Smooth muscle cell (in vitro differentiated cells): ENCODE measurements around the gene NEK1. TPM values are rescaled to one million over a fixed set of nuclear protein-coding genes. Genes with fewer than 3 reads are reported as not detected.

Experiments
- DNase-seq: peaks from one replicate; lab custom pipeline; 2025; ENCODE audit not compliant: unreplicated experiment; lab: John Stamatoyannopoulos, UW
- H2AFZ ChIP-seq: fragments of 200-600 bp; sonication (generic); 2 replicates; pipeline ENCODE4 v1.6.0; 2016; ENCODE audit warnings: antibody characterized with exemption, low read depth, mild to moderate bottlenecking
- H3F3A ChIP-seq: fragments of 200-600 bp; sonication (generic); 2 replicates; pipeline ENCODE4 v1.6.0; 2017; ENCODE audit warnings: antibody characterized with exemption, low read depth
- H3K27ac ChIP-seq: fragments of 200-600 bp; sonication (generic); 2 replicates; pipeline ENCODE4 v1.5.1; 2016; ENCODE audit warnings: low read depth, mild to moderate bottlenecking
- H3K27me3 ChIP-seq: fragments of 200-600 bp; sonication (generic); 2 replicates; pipeline ENCODE4 v1.6.1; 2016; ENCODE audit warnings: low read depth, mild to moderate bottlenecking
- H3K36me3 ChIP-seq: fragments of 200-600 bp; sonication (generic); 2 replicates; pipeline ENCODE4 v1.5.1; 2016; ENCODE audit warnings: low read depth
- H3K4me1 ChIP-seq: fragments of 200-600 bp; sonication (generic); 2 replicates; pipeline ENCODE4 v1.5.1; 2016; ENCODE audit warnings: low read depth
- H3K4me2 ChIP-seq: fragments of 200-600 bp; sonication (generic); 2 replicates; pipeline ENCODE4 v1.6.0; 2016; ENCODE audit warnings: mild to moderate bottlenecking
- H3K4me3 ChIP-seq: fragments of 200-600 bp; sonication (generic); 2 replicates; pipeline ENCODE4 v1.5.1; 2016; ENCODE audit warnings: mild to moderate bottlenecking
- H3K79me2 ChIP-seq: fragments of 200-600 bp; sonication (generic); 2 replicates; pipeline ENCODE4 v1.6.0; 2016; ENCODE audit warnings: low read depth, mild to moderate bottlenecking
- H3K9ac ChIP-seq: fragments of 200-600 bp; sonication (generic); 2 replicates; pipeline ENCODE4 v1.6.0; 2016; ENCODE audit warnings: low read depth
- H3K9me3 ChIP-seq: fragments of 200-600 bp; sonication (generic); replicated peaks from 2 replicates; pipeline ENCODE4 v1.5.1; 2016; ENCODE audit warnings: low read depth
- H4K20me1 ChIP-seq: fragments of 200-600 bp; sonication (generic); 2 replicates; pipeline ENCODE4 v1.6.0; 2016; ENCODE audit warnings: low read depth
- CTCF ChIP-seq: fragments of 200-600 bp; sonication (generic); IDR thresholded peaks from 2 replicates; pipeline ENCODE4 v1.5.1; 2017; ENCODE audit warnings: borderline replicate concordance, mild to moderate bottlenecking, antibody characterized with exemption; ENCODE audit not compliant: insufficient read depth, poor library complexity, severe bottlenecking
- WGBS: methylation state at CpG from one replicate; pipeline ENCODE4 v1.1.7; 2016; ENCODE audit warnings: low lambda C conversion rate; 5-methylcytosine and 5-hydroxymethylcytosine counted together
- polyA plus RNA-seq: library from polyadenylated mRNA; unstranded; fragments of >200 nt; fragmentation: Nextera tagmentation; extraction: Ambion mirVana; gene quantifications from 2 replicates; pipeline ENCODE4 v1.2.1, GENCODE V29; 2016
- total RNA-seq: library from RNA; depleted of rRNA; stranded (reverse); fragments of >200 nt; gene quantifications from 2 replicates; pipeline ENCODE4 v1.2.3, GENCODE V29; 2014

NEK1 gene
- total and polyA plus RNA-seq, 2 experiments from 2014 or later, result 10.5 to 11.8 TPM

- H3K79me2 ChIP-seq, result peaks cover 31% of the 10 kb centered on the region
- H3F3A ChIP-seq, result no peaks in the 10 kb centered on the region
- no peak for TF ChIP-seq CTCF
- no peaks in the 10 kb centered on the region for H4K20me1 ChIP-seq
- H3K4me1 ChIP-seq, result no peaks in the 10 kb centered on the region
- H3K4me2 ChIP-seq, result no peak overlapping the region
- peak overlapping the region; percentile 40 for H3K27ac ChIP-seq
- H3K27me3 ChIP-seq, result no peaks in the 10 kb centered on the region
- H3K36me3 ChIP-seq, result peaks cover 10% of the 10 kb centered on the region
- no peak overlapping the region for H2AFZ ChIP-seq
- no peak for DNase-seq
- H3K9ac ChIP-seq, result no peak overlapping the region
- no peaks in the 10 kb centered on the region for H3K9me3 ChIP-seq
- no peak overlapping the region for H3K4me3 ChIP-seq
Observed at GRCh38 chr4:169640261-169640870, 28.0 kb upstream of the NEK1 start.

GRCh38 chr4:169634975-169635374 lies 22.6 kb upstream of the NEK1 start:
- Histone ChIP-seq H3K9ac (peak overlapping the region; percentile 25), H3K36me3 (peaks cover 7% of the 10 kb centered on the region), H4K20me1 (peaks cover 11% of the 10 kb centered on the region), H3K27me3 (no peaks in the 10 kb centered on the region), H3K4me2 (peak overlapping the region; percentile 63), H3K4me3 (no peak overlapping the region), H3K79me2 (peaks cover 66% of the 10 kb centered on the region), H3K9me3 (no peaks in the 10 kb centered on the region), H3K27ac (peak overlapping the region; percentile 71), H3F3A (peaks cover 9% of the 10 kb centered on the region), H2AFZ (no peak overlapping the region), H3K4me1 (peaks cover 8% of the 10 kb centered on the region)
- TF ChIP-seq CTCF, result no peak
- 6% methylated on average over 1 of the region's 1 CpG for WGBS
- no peak for DNase-seq

GRCh38 chr4:169632896-169633295 lies 20.5 kb upstream of the NEK1 start:
- Histone ChIP-seq H3K4me2 (peak overlapping the region; percentile 11), H3K9me3 (no peaks in the 10 kb centered on the region), H3K4me1 (peaks cover 8% of the 10 kb centered on the region), H3K4me3 (no peak overlapping the region), H3K36me3 (peaks cover 4% of the 10 kb centered on the region), H3K27ac (peak overlapping the region; percentile 71), H2AFZ (no peak overlapping the region), H3K79me2 (peaks cover 79% of the 10 kb centered on the region), H3K27me3 (no peaks in the 10 kb centered on the region), H3F3A (peaks cover 9% of the 10 kb centered on the region), H3K9ac (no peak overlapping the region), H4K20me1 (peaks cover 21% of the 10 kb centered on the region)
- 85% methylated on average over 11 of the region's 11 CpGs for WGBS
- no peak for TF ChIP-seq CTCF
- no peak for DNase-seq

- no peak for TF ChIP-seq CTCF
- Histone ChIP-seq H3K27ac (no peak overlapping the region), H3F3A (peaks cover 9% of the 10 kb centered on the region), H4K20me1 (peaks cover 36% of the 10 kb centered on the region), H2AFZ (no peak overlapping the region), H3K27me3 (no peaks in the 10 kb centered on the region), H3K4me1 (peaks cover 8% of the 10 kb centered on the region), H3K4me3 (no peak overlapping the region), H3K36me3 (no peaks in the 10 kb centered on the region), H3K79me2 (peaks cover 90% of the 10 kb centered on the region), H3K9ac (no peak overlapping the region), H3K4me2 (no peak overlapping the region), H3K9me3 (no peaks in the 10 kb centered on the region)
- no peak for DNase-seq
- 97% methylated on average over 3 of the region's 3 CpGs for WGBS
Observed at GRCh38 chr4:169630069-169630468, 17.7 kb upstream of the NEK1 start.
